Activated CD8-positive, alpha-beta memory T cell treated with anti-CD3 and anti-CD28 coated beads, Interleukin-2, amount 50 U/mL, for 24 hours (primary cell): ENCODE data around the gene NKAPD1.
"Not testable (repeated sequence)": the region's sequence is repeated elsewhere in the genome, so short reads cannot be mapped to it uniquely, and the experiment has no call there.

ENCODE experiments used
- DNase-seq: peaks from one replicate; pipeline ENCODE4 v3.0.0-alpha.2; 2020; ENCODE audit errors: extremely low read depth

Gene NKAPD1, protein sequence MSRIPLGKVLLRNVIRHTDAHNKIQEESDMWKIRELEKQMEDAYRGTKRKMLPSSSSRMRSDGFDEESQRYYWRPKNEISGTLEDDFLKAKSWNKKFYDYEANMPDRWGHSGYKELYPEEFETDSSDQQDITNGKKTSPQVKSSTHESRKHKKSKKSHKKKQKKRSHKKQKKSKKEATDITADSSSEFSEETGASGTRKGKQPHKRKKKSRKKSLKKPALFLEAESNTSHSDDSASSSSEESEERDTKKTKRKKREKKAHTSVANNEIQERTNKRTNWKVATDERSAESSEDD

DNA sequence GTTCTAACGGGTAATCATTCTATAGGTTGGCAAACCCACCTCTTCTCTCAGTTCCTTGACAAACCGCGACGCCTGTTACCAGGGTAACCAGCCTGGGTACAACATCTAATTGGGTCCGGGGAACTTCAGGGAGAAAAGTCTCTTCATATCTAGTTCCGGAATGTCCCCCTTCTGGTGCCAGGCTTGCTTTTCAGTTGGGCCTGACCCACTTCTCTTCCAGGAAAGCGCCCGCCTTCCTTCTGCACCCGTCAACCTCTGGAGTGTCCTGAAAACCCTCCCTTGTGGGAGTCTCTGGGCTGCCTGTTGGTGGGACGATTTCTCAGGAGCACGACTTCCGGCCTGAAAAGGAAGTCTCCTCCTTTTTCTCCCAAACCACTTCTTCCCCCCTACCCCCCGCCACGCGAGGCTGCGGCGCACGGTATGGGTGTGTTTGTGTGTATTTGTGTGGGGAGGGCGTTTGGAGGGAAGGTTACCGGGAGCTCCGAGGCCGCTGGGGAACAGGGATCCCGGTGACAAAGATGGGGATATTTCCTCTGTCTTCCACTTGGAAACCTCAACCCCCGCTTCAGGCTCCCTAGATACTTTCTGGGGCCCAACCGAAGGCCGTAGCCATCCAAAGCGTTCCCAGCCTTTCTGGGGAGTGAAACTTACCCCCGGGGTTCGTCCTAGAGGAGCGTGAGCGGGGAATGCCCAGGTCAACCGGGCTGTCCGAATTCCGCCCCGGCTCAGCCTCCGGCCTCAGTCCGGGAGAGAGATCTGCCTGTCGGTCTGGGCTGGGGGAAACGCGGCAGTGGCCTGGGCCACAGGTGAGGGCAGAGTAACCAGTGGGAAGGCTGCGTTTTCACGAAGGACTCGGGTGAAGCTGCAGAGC, at the start of gene NKAPD1, which contains the start of gene PIH1D2:
TSS of gene NKAPD1 (plus strand) at position 359 of the 871 bp plus-strand sequence. CDS start 1,276 bp downstream, outside the sequence.
TSS of gene PIH1D2 (minus strand) at position 77 of the 871 bp plus-strand sequence. CDS start 843 bp downstream, outside the sequence.
- DNase-seq = peak; percentile 63

DNA sequence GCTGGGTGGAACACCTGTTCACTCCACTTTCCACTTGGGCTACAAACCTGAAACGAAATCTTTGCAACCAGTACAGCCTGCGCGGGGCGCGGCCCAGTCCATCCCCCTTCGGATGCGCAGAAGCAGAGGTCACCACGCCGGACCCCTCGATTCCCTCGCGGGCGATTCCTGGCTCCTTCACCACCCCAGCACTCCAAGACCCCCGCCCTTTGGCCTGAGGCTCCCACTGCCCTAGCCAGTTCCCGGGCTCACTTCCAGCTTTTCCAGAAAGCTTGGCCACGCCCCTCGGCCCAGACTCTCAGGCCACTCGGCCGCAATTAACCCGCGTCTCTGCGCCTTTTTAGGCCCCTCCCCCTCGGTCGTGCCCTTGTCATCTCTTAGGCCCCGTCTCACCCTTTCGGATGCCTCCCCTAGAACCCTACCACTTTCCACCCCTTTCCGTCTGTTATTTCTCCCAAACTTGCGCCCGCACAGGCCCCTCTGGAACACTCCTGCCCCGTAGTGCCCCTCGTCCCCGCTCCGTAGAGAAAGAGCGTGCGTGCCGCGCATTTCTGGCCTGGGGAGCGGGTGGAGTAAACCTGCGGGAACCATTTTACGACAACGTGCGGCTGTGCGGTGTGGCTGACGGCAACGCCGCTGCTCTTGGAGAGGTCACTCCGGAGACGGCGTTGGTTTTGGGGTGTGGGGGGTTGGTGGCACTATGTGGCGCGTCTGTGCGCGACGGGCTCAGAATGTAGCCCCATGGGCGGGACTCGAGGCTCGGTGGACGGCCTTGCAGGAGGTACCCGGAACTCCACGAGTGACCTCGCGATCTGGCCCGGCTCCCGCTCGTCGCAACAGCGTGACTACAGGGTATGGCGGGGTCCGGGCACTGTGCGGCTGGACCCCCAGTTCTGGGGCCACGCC, 49.1 kb upstream of the NKAPD1 start, which contains the start of gene DLAT:
TSS of gene DLAT (plus strand) at position 636 of the 906 bp plus-strand sequence. CDS start at position 701, 65 bp downstream.
- DNase-seq = peak; percentile 67

DNA sequence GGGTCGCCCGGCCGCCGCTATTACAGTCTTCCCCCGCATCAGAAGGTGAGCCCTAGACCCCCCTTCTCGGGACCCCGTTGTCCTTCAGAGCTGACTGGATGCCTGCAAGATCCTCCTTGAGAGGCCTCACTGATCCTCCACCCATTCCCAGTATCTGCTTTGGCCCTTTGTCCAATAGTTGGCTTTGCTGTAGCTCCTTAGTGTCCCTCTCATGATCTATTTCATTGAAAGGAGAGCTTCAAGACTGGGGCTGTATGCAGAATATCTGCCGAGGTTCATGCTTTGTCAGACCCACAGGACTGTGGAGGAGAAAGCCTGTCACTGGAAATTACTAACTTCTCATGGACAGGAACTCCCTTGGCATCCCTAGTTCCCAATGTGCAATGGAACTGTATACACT, 48.4 kb upstream of the NKAPD1 start:
- no peak for DNase-seq

DNA sequence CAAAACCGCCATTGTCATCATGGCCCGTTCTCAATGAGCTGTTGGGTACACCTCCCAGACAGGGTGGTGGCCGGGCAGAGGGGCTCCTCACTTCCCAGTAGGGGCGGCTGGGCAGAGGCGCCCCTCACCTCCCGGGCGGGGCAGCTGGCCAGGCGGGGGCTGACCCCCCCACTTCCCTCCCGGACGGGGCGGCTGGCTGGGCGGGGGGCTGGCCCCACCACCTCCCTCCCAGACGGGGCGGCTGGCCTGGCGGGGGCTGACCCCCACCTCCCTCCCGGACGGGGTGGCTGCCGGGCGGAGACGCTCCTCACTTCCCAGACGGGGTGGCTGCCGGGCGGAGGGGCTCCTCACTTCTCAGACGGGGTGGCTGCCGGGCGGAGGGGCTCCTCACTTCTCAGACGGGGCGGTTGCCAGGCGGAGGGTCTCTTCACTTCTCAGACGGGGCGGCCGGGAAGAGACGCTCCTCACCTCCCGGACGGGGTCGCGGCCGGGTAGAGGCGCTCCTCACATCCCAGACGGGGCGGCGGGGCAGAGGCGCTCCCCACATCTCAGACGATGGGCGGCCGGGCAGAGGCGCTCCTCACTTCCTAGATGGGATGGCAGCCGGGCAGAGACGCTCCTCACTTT, 47.2 kb upstream of the NKAPD1 start:
- not testable (repeated sequence) for DNase-seq

DNA sequence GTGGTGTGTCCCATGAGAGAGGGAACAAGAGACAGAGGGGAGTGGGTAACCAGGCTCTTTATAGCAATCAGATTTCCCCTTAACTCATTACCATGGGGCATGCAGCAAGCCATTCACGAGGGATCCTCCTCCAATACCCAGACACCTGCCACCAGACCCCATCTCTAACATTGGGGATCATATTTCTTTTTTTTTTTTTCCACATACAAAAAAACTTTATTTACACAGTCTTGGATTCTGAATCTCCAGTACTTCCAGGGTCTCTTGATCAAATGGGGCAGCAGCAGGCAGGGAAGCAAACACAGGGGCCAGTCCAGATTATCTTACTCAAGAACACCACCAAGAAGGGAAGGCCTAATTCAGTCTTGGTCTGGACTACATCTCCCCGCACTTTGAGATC, 44.6 kb upstream of the NKAPD1 start:
- no peak for DNase-seq

DNA sequence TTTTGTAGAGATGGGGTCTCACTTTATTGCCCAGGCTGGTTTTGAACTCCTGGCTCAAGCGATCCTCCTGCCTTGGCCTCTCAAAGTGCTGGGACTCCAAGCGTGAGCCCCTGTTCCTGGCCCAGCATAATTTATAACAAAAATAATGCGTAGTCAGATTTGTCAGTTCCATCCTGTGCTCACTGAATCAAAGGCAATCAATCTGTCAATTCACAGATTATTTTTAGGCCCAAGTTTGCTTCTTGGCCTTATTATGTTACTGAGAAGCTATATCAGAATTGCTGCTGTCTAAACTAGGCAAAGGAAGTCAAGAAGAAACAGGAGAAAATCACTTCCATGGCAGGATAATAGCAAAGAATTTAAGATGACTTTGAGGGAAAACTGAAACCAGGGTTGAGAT, 40.2 kb upstream of the NKAPD1 start:
- DNase-seq = no peak

DNA sequence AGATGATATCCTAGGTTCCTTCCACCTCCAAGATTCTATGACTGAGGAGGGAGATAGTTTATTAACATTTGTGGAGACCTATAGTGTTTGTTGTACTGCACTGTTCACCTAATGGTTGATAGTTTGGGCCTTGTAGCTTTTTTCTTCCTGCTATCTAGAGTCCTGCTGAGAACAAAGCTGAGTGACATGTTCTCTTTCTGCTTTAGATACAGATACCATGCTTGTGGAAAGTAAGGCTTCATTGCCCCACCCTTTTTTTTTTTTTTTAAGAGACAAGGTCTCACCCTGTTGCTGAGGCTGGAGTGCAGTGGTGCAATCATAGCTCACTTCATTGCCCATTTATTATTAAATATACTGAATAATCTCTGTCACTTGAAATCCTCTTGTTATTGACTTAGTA, 36.6 kb upstream of the NKAPD1 start:
- no peak for DNase-seq

DNA sequence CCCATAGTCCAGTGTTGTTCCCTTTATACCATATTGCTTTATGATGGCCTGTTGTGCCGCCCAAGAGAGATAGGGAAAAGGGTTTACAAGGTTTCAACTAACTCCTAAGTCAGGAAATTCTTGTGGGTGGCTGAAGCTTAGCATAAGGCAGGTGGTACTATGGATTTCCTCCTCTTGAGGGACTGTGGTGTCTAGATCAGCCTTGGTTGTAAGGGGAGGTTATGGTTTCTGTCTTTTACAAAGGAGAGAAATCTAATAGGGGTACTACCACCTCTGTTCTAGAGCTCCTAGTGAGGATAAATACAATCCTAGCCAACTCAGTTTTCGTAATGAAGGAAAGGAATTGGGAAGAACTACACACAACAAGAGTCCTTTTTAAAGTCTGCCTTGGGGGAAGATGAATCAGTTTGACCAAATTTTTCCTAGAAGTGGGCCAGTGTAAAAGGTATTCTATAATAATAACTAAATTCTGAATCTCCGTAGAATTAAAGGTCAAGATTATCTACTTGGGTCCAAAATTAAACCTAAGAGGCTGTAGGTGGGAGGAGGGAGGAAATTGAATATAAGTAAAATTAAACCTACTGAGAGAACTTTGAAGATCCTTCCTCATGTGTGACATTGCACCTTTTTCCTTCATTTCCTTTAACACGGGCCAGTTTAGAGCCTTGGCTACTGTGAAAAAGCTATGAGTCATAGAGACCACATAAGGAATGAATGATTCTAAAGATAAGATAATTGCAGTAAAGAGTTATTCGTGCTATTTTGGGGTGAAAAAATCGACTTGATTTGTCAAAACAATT, 31.7 kb upstream of the NKAPD1 start:
- DNase-seq = no peak

DNA sequence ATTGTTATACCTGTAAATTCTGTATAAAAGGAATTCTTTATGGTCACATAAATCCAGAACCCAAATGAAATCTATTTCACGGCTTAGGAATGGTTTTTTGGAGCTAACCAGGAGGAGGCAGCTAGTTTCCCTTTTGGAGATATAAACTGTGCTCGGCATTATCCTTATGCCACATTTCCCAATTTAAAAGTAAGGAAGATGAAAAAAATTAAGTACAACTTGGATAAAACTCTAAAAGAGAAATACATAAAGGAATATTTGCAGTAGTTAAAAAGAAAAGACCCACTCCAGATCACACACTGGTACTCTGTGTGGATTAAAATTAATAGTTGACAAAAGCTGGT, 31.2 kb upstream of the NKAPD1 start:
- DNase-seq = no peak

DNA sequence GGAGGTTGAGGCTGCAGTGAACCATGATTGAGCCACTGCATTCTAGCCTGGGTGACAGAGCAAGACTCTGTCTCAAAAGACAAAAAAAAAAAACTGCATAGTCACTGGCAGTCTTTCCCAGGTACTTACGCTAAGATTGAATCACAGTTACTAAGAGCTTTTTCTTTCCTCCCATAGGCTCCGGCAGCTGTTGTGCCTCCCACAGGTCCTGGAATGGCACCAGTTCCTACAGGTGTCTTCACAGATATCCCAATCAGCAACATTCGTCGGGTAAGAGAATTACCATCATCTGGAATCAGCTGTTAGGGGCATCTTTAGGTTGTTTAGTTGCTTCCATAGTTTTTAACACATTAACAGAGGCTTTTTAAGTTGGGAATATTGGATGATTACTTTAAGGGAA, 29.1 kb upstream of the NKAPD1 start:
- DNase-seq = no peak

DNA sequence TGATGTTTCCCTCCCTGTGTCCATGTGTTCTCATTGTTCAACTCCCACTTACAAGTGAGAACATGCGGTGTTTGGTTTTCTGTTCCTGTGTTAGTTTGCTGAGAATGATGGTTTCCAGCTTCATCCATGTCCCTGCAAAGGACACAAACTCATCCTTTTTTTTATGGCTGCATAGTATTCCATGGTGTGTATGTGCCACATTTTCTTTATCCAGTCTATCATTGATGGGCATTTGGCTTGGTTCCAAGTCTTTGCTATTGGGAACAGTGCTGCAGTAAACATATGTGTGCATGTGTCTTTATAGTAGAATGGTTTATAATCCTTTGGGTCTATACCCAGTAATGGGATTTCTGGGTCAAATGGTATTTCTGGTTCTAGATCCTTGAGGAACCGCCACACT, 27.5 kb upstream of the NKAPD1 start:
- DNase-seq = not testable (repeated sequence)

DNA sequence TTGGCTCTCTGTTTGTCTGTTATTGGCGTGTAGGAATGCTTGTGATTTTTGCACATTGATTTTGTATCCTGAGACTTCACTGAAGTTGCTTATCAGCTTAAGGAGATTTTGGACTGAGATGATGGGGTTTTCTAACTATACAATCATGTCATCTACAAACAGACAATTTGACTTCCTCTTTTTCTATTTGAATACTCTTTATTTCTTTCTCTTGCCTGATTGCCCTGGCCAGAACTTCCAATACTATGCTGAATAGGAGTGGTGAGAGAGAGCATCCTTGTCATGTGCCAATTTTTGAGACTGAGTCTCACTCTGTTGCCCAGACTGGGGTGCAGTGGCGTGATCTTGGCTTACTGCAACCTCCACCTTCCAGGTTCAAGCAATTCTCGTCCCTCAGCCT, 25.8 kb upstream of the NKAPD1 start:
- not testable (repeated sequence) for DNase-seq

DNA sequence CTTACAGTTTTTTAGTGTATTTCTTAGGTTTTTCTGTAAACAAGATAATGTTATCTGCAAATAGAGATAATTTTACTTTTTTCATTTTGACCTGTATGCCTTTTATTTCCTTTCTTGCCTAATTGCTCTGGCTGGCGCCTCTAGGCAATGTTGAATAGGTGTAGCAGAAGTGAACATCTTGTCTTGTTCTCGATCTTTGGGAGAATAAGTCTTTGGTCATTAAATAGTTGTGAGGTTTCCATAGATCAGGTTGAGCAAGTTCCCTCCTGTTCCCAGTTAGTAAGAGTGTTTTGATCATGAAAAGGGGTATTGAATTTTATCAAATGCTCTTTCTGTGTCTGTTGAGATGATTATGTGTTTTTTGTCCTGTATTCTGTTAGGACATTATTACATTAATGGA, 24.3 kb upstream of the NKAPD1 start:
- no peak for DNase-seq

DNA sequence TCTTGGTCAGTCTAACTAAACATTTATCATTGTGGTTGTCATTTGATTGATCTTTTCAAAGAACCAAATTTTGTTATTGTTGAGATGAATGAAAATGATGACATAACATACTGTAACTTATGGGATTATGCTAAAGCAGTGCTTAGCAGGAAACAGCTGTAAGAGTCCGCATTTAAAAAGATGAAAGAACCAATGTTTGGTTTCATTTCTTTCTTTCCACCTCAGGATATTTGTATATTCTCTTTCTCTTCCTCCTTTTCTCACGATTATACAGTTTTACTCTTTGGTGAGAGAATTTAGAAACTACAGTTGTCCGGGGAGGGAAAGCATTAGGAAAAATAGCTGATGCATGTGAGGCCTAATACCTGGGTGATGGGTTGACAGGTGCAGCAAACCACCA, 23.4 kb upstream of the NKAPD1 start:
- DNase-seq = no peak

DNA sequence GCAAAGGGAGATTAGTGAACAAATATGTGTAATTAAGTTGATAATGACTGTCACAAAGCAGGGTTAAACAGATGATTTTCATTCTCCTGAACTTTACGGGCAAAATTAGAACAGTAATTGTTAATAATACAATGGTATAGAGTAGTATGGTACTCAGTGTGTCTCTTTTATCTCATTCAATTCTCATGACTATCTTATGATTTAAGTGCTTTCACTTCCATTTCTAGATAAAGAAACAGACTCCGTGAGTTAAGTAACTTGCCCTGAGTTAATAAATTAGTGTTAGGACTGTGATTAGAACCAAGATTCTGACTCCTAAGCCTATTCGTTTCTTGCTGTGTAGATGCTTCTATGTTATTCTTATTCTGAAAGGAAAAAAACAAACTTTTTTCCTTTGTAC, 22.3 kb upstream of the NKAPD1 start:
- DNase-seq = no peak

DNA sequence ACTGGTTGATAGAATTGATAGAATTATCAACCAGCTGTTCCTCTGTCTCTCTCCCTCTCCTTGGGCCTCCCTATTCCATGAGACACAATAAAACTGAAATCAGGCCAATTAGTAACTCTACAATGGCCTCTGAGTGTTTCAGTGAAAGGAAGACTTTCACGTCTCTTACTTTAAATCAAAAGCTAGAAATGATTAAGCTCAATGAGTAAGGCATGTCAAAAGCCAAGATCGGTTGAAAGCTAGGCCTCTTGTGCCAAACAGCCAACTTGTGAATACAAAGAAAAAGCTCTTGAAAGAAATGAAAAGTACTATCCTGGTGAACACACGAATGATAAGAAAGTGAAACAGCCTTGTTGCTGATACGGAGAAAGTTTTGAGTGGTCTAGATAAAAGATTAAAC, 16.9 kb upstream of the NKAPD1 start:
- DNase-seq = no peak

DNA sequence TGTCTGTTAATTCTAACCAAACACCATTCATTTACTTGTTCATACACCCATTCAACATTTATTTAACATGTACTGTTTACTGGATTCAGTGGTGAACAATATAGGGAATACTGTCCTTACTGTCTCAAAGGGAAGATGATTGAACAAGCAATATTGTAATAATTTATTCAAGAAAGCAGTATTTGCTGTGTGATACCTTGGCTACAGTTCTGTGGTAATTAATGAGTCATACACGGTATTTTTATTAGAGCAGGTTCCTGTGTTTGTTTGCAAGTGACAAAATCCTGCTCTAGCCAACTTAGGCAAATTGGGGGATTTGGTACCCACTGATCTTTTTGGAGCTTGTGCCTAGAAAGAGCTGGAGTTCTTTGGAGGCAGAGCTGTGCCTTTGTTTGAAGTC, 16.0 kb upstream of the NKAPD1 start:
- DNase-seq = no peak

DNA sequence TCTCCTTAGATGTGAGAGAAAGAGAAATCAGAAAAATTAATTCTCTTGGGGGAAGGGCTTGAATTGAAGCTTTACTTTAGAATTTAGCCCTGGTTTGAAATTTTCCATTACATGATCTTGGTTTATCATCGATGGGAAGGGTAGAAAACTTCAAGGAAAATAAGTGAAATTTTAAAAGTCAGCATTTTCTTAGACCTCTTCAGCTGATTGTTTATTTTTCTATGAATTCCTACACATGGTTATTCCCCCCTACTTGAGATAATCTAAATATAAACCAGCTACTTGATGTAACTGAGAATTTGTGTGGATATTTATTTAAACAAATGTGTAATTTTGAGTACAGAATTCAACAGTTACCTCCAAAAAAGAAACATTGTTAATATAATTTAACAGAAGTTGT, 11.2 kb upstream of the NKAPD1 start:
- no peak for DNase-seq

DNA sequence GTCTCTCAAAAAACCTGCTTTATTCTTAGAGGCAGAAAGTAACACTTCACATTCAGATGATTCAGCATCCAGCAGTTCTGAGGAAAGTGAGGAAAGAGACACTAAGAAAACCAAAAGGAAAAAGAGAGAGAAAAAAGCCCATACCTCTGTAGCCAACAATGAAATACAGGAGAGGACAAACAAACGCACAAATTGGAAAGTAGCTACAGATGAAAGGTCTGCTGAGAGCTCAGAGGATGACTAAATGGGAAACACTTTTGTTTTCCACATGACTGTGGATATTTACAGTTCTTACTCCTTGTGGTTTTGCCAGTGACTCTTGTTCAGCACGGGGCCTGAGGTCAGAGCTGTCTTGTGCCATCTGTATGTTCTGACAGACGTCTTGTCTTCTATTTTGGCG, 8.6 kb downstream of the NKAPD1 start:
- no peak for DNase-seq

DNA sequence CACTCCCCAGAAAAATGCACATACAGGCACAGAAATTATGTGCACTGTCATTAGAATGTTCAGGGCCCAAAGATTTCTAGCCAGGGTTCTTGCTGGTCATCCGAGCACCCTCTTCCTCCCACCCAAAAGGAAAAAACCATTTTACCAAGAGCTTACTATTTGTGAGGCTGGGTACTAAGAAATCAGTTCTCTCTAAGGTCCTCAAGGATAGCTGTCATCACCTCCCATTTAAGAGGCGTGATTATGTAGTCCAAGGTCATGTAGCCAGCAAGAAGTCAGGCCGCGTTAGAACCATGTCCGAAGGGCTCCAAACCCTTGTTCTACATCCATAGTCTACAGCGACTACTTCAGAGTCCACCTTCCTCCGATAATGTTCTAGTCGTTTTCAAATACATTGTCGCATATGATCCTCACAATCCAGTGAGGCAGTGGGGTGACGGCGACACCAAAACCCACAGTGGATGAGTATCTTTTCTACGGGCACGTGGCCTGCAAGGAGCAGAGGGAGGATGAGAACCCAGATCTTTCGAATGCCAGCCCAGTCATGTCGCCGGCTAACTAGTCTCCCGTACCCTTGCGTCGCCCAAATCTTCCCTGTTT, 11.8 kb downstream of the NKAPD1 start:
- no peak for DNase-seq
